ENCODE results near the gene PTPRF.

DNA sequence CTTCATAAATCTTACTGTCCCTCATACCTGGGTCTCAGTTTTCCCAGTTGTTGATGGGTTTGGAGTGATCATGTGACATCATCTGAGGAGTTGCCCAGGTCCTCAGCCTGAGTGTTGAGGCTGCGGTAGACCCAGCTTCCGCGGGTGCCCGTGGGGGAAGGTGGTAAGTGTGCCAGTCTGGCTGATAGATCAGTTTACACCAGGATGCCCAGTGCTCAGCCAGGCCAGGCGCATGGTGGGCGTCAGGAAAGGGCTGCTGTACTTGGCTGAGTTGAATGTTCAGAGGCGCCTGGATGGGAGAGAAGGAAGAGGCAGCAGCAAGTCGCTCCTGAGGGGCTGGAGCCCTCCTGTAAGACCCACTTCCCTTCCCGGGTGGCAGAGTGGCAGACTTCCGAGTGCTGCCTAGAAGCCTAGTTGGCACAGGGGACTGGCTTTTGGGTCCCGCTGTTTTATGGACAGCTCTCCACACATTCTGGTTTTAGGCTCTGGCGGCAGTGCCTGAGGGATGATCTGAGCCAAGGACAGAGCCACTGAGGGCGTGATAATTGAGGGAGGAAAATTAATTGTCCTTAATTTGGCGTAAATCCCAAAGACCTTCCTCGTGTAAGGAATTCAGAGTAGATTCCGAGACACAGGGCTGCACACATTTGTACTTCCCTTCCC is 35.8 kb downstream of the PTPRF start:
- no peak for TF ChIP-seq CTCF (conservative IDR thresholded peaks at IDR 0.05 in 1 of 2, IDR thresholded peaks at IDR 0.05 in 1 of 2; ENCODE audit: extremely low read depth in 1 of 2, insufficient read depth in 1 of 2, low read depth in 1 of 2, low read length in 2 of 2)
- TF ChIP-seq EZH2 (IDR thresholded peaks at IDR 0.05; ENCODE audit: borderline replicate concordance, low read length) = no peak

Data from mammary epithelial cell (primary cell).